HL-60/S4 treated with phorbol 12-myristate 13-acetate at 8.2 ng/mL for 4 days and 3 days (cell line): Measurements from ENCODE around the gene MCC.

Source experiments
- in situ Hi-C: fragments of 300-500 bp; cut with MboI; formaldehyde crosslinking; loops from 2 replicates; pipeline ENCODE4 v1.15.0; 2022; ENCODE audit warnings: low sequenced_read_pairs

The MCC gene

GRCh38 chr5:113375480-113376060, 112.7 kb downstream of the MCC start:
- in situ Hi-C loops, result no loop called here

DNA sequence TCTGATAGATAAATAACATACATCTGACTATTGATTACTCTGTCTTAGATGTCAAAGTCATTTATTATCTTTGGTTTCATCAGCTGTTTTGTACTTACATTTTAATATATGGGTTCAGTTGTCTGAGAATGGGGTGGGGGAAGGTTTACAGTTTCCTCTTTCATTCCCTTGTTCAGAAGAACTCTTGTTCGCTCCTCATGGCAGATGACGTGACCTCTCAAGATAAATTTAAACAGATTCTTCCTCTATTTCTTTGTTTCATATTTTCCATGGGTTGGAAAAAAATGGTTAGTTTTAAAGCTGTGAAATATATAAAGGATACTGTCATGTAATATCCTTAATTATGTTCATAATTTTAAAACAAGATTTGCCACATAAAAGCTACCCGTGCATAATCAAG, 114.8 kb downstream of the MCC start:
- in situ Hi-C loops, result no loop called here

GRCh38 chr5:113371721-113372196, 116.5 kb downstream of the MCC start:
- in situ Hi-C loops, result no loop called here

DNA sequence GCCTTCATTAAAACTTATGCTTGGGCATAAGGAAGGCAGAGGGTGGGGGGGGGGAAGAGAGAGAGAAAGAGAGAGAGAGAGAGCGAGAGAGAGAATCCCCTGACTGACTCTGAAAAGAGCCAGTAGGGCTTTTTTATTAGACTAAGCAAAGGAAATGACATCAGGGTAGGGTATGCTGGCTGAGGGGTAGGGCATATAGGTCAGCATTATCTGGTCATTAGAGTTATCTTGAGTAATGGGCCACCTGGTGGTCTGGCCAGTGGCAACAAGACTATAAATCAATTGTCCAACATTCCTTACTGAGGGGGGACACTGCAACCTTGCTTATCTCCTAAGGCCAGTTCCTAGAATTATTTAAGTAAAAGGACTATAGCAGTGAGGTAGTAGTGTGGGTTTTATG, 120.7 kb downstream of the MCC start:
- in situ Hi-C loops, result no loop called here

- in situ Hi-C loops, result no loop called here
Measured at GRCh38 chr5:113364466-113364865, 123.8 kb downstream of the MCC start.

GRCh38 chr5:113361701-113362100, 126.6 kb downstream of the MCC start:
- in situ Hi-C loops, result no loop called here

DNA sequence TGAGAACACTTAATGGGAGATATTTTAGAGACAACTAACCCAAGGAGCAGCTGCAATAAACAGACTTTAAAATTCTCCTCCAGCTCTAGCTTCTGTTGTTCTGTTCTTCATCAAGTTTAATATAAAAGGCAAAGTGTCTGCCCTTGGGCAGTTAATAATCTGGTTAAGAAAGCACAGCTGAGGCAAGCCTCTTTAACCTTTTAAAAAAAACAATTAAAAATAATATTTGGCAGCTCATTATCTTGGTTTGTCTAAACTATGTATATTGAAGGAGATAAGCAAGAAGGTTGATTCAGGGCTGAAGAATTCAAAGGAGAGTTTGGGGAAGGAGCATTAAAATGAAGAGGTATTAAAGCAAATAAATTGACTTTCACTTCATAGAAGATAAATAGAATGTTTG, 128.8 kb downstream of the MCC start:
- in situ Hi-C loops, result no loop called here

DNA sequence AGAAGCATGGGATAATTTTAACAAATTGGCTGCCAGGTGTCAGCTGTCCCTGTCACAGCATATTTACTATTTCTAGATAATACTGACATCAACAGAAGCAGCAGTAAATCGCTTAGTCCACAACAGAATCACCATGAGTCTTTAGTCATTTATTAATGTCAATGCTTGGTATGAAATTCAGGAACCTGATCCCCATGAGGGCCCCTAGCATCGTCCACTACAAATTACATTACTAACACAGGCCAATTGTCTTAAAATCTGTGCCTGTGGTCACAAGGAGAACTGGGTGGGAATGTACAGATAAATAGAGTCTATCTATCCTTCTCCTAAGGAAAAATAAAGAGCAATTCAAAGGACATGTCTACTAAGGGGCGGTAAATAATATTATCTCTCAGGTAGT, 129.6 kb downstream of the MCC start:
- in situ Hi-C loops, result no loop called here

GRCh38 chr5:113357696-113358476, 130.4 kb downstream of the MCC start:
- in situ Hi-C loops, result no loop called here

DNA sequence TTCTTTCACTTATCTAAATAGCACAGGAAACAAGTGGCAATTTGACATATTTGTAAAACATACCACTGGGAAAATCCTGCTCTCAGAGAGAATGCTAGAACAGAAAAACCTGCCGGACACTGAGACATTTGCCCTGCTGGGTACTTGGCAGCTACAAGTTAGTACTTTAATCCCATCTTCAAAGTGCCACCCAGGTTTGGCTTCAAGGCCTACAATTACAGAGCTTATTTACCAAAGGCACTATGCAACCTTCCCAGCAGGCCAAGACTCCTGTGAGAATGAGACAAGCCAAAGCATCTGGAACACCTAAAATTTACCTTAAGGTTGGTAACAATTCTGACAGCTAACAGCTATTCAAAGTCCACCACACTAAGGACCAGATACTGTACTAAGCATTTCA, 131.8 kb downstream of the MCC start:
- in situ Hi-C loops, result no loop called here

DNA sequence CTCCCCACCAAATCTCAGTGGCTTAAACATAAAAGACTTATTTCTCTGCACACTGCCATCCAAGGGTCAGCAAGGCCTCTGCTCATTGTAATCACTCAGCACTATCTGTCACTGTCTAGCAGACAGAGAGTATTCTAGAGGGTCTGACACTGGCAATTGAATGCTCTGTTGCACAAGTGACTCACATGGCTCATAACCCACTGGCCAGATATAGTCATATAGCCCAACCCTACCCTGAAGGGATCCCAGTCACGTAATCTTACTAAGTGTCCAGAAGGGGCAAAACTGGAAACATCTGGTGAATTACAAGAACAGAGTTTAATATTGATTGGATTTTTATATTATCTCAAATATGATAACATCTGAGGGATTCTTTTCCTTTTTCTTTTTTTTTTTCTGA, 134.2 kb downstream of the MCC start:
- in situ Hi-C loops, result no loop called here

DNA sequence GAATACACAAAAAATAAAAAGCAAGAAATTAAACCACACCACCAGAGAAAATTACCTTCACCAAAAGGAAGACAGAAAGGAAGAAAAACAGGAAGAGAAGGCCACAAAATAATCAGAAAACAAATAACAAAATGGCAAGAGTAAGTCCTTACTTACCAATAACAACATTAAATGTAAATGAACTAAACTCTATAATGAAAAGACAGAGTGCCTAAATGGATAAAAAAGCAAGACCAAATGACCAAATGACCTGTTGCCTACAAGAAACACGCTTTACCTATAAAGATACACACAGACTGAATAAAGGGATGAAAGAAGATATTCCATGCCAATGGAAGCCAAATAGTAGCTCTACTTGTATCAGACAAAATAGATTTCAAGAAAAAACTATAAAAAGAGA, 140.7 kb downstream of the MCC start:
- in situ Hi-C loops, result loop anchor here (25.0 kb wide), 1 partner anchor 165 kb away; the partner anchor contains the start of gene YTHDC2

DNA sequence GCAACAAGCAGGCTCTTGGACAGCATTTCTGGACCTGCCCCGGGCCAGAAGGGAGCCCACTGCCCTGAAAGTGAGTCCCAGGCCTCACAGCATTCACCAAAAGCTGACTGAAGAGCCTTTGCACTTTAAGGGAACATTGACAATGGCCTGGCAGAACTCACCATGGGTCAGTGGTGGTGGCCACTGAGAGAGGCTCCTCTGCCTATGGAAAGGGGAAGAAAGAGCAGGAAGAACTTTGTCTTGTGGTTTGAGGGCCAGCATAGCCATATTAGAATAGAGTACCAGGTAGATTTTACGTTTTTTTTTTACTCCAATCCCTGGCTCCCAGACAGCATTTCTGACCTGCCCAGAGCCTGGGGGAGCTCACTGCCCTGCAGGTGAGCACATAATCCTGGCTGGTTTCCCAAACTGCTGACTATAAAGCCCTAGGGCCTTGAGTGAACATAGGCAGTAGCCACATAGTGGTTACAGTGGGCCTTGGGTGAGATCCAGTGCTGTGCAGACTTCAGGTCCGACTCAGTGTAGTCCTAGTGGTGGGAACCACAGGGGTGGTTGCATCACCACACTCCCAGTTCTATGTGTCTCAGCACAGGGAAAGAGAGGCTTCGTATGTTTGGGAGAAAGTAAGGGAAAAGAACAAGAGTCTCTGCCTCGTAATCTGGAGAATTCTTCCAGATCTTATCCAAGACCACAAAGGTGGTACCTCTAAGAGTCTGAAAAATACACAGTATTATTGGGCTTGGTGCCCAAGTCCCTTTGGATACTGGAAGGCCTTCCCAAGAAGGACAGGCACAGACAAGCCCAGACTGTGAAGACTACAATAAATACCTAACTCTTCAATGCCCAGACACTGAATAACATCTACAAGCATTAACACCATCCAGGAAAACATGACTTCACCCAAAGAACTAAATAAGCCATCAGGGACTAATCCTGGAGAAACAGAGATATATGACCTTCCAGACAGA, 143.0 kb downstream of the MCC start:
- in situ Hi-C loops, result loop anchor here (25.0 kb wide), 1 partner anchor 167 kb away; the partner anchor contains the start of gene YTHDC2

GRCh38 chr5:113343343-113343742, 144.9 kb downstream of the MCC start:
- in situ Hi-C loops, result loop anchor here (25.0 kb wide), 1 partner anchor 169 kb away; the partner anchor contains the start of gene YTHDC2

- in situ Hi-C loops, result loop anchor here (25.0 kb wide), 1 partner anchor 172 kb away; the partner anchor contains the start of gene YTHDC2
Measured at GRCh38 chr5:113340537-113340936, 147.7 kb downstream of the MCC start.

GRCh38 chr5:113338628-113339027, 149.6 kb downstream of the MCC start:
- in situ Hi-C loops, result loop anchor here (25.0 kb wide), 1 partner anchor 174 kb away; the partner anchor contains the start of gene YTHDC2

DNA sequence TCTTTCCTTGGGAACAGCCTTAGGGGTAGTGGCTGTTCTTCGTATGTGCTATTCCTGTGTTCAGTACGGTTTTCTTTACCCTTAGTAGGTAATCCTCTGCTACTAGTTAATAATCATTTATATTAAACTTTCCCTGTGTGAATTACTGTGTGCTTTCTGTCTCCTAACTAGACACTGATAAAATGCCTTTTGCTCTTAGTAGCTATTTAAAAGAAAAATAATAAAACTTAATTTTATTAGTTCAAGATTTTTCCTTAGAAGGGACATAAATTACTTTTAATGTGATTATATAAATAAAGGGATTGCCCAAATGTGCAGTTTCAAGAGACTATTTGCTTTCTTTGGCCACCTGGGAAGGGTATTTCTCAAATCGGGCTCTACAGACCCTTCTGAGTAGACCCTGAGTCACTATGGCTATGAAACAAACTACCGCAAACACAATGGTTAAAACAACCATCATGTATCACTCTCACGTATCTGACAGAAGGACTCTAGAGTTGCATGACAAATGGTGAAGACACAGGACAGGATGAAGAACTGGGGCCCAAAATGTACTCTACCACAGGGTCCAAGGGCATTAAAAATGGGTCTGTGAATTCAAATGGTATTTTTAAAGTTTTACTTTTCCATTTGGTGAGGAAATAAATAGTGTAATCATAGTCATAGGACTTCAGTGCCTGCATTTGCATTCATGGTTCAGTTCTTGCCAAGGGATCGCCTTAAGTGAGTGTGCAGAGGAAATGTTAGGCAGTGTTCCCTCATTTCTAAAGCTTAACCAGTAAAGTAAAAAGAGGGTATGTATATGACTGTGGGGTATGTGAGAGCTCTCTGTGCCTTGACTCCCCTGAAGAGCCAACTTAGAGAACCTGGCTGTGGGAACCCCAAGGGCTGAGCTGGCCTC, 150.5 kb downstream of the MCC start:
- in situ Hi-C loops, result loop anchor here (25.0 kb wide), 1 partner anchor 175 kb away; the partner anchor contains the start of gene YTHDC2

GRCh38 chr5:113336975-113337374, 151.3 kb downstream of the MCC start:
- in situ Hi-C loops, result loop anchor here (25.0 kb wide), 1 partner anchor 175 kb away; the partner anchor contains the start of gene YTHDC2

GRCh38 chr5:113333411-113333810, 154.8 kb downstream of the MCC start:
- in situ Hi-C loops, result loop anchor here (25.0 kb wide), 1 partner anchor 179 kb away; the partner anchor contains the start of gene YTHDC2

DNA sequence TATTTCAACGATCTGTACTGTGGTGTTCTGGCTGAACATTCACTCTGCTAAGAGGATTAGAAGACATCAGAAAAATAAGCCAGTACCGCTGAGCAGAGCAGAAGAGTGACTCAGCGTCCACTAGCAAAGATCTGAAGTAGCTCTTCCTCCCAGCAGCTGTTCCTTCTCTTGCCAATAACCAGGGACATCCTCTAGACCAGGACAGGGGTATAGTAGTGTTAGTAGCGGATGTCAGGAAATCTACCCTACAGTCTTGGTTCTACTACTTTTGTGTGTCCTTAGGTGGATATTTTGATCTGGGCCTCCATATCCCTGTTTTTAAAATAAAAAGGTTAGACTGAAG, 157.1 kb downstream of the MCC start:
- in situ Hi-C loops, result loop anchor here (25.0 kb wide), 1 partner anchor 181 kb away; the partner anchor contains the start of gene YTHDC2
